Retinal pigment epithelial cell (primary cell): ENCODE measurements around the gene ELMO2.

Experiments
- DNase-seq: peaks from one replicate; pipeline ENCODE4 v3.0.0-alpha.2; 2010; ENCODE audit warnings: low read depth
- H3K4me3 ChIP-seq: 2 replicates; pipeline ENCODE4 v1.5.1; 2011; ENCODE audit warnings: mild to moderate bottlenecking, low read length, control low read depth, moderate library complexity
- TF ChIP-seq, protein P1 (sequence below): conservative IDR thresholded peaks from 2 replicates; pipeline ENCODE4 v1.5.1; 2011; ENCODE audit warnings: low read depth, low read length, control low read depth, inconsistent platforms

ELMO2 gene

DNA sequence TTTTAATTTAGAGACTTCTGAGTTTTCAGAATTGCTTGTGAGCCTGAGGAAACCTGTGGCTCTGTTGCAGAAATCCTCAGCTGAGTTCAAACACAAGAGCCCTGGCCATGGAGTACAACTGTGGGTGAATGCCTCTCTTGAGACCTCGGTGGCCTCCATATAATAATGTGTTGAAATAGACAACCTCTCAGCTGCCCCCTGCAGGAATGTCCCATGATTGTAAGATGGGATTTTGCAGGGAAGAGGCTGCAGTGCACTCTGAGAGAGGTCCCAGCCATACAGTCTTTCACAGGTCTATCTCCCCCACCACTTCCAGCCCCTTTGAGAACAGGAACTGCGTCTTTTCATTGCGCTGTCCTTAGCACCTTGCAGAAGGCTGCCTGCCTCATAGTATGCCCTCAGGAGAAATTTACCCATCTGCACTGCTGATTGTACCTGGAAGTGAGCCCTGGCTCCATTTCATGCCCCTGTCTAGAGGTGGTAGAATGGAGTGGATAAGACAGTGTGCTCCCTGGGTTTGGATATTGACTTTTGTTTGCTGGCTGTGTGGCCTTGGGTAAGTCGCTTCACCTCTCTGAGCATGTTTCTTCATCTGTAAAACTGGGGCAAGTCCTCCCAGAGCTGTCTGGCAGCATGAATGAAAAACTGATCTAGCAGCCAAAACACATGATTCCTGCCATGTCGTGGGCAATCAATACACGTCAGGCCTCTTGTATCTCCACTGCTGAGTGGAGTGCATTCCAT, 81.3 kb downstream of the ELMO2 start:
- TF ChIP-seq, protein P1, sequence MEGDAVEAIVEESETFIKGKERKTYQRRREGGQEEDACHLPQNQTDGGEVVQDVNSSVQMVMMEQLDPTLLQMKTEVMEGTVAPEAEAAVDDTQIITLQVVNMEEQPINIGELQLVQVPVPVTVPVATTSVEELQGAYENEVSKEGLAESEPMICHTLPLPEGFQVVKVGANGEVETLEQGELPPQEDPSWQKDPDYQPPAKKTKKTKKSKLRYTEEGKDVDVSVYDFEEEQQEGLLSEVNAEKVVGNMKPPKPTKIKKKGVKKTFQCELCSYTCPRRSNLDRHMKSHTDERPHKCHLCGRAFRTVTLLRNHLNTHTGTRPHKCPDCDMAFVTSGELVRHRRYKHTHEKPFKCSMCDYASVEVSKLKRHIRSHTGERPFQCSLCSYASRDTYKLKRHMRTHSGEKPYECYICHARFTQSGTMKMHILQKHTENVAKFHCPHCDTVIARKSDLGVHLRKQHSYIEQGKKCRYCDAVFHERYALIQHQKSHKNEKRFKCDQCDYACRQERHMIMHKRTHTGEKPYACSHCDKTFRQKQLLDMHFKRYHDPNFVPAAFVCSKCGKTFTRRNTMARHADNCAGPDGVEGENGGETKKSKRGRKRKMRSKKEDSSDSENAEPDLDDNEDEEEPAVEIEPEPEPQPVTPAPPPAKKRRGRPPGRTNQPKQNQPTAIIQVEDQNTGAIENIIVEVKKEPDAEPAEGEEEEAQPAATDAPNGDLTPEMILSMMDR, result peak; percentile 61
- no peak for DNase-seq
- no peak overlapping the region for H3K4me3 ChIP-seq

DNA sequence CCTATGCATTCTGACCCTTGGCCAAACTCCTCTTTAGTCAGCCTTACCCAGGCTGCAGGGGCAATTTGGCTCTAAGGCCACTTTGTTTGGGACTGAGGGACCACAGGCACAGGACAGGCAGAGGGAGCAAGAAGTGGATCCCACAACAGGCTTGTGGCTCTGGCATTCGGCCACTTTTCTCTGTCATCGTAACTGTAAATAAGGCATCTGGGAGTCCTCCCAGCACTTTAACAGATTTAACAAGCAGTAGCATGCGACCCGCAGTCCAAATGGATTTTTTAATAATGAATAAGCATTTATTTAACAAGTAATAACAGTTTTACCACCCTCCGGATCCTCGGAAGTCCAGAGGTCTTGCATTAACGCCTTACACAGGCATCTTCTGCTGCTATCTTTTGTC, 82.0 kb downstream of the ELMO2 start:
- no peak overlapping the region for H3K4me3 ChIP-seq
- DNase-seq, result no peak
- TF ChIP-seq, protein P1, result no peak

DNA sequence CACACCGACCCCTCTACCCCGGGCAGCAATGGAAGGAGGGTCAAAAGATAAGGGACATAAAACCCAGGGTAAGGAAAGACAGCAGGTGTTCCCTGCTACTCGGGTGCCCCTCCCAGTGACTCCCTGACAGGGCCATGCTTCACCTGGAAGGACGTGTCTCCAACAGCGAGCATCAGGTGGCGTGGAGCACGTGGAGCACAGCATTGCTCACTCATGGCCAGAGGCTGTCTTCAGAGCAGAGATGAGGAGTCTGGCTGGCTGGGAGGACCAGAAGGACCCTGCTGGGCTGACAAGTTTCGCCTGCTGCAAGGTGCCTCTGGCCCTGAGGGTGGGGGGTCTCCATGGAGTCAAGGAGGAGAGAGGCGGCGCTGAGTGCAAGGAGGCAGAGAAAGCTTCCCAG, 82.9 kb downstream of the ELMO2 start:
- H3K4me3 ChIP-seq, result no peak overlapping the region
- no peak for DNase-seq
- TF ChIP-seq, protein P1, result no peak

DNA sequence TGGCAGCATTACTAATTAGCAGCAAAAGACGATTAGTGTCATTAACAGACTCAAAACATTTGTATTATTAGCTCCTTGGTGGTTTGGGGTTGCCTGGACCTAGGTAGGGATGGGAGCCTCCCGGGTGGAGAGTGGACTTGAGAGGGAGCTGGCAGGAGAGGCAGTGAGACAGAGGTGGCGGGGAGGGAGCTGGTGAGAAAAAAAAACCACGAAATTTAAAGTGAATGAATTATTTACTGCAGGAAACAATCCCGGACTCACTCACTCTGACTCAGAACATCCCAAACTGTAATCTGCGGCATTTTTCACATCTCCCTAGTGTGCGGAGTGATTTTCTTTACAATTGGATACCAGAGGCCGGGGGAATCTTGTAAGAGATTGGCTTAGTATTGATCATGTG, 83.8 kb downstream of the ELMO2 start:
- TF ChIP-seq, protein P1, result no peak
- no peak for DNase-seq
- H3K4me3 ChIP-seq, result no peak overlapping the region

DNA sequence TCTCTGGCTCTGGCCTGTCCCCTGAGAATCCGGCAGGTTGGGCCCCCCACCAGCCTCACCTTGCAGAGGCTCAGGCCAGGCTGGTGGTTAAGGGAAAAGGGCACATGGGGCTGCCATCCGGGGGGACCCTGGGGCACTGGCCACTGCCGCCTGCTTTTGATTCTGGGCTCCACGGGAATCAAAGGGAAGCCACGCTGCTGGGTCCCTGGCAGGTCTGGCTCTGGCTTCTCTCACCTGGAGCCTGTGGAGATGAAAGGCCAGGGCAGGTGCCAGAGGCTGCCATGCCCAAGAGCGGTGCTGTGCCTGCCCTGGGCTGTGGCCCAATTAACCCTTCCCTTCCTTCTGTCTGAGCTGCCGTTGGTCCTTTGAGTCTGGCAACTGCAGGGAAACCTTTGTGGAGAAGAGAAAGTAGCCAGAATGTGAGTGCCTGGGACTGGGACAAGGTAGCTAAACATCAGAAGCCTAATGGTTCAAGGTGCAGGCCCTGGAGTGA, 88.7 kb downstream of the ELMO2 start:
- TF ChIP-seq, protein P1, result no peak
- DNase-seq, result no peak
- H3K4me3 ChIP-seq, result no peak overlapping the region

DNA sequence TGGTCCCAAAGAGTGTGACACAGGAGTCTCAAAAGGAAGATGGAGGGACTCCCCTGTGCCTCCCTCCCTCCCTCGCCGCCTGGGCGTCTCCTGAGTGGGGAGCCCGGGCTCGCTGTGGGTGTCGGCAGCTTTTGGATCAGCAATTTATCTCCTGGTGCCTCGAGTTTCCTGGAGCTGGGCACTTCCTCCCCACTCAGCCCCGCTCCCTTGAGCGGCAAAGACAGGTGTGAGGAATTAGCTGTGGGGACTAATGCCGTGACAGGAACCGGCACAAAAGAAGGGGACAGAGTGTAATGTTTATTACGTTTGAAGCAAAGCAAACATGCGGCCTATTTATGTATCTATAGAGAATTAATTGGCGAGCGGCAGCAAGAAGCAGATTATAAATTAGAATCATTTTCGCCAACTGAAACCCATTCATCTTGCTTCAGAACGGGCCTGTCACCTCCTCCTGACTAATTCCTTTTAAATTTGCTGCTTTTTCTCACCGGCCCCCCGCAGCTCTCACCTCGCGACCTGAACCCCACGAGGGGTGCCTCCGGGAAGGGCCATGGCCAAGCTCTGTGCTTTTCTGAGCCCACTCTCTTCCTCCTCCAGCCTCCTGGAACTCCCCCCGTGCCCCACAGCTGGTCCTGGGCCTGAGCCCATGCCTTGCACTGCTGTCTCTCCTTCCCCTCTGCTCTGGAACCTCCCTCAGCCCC, 89.3 kb downstream of the ELMO2 start:
- TF ChIP-seq, protein P1, result no peak
- no peak overlapping the region for H3K4me3 ChIP-seq
- no peak for DNase-seq
